ENCODE measurements around the gene ITGAL. TPM values are rescaled to one million over a fixed set of nuclear protein-coding genes. Genes with fewer than 3 reads are reported as not detected.
"Not testable (repeated sequence)": the region's sequence is repeated elsewhere in the genome, so short reads cannot be mapped to it uniquely, and the experiment has no call there.

The ITGAL gene
- total and polyA plus RNA-seq, 10 donors, result 26.6 to 212 (median 130) TPM

DNA sequence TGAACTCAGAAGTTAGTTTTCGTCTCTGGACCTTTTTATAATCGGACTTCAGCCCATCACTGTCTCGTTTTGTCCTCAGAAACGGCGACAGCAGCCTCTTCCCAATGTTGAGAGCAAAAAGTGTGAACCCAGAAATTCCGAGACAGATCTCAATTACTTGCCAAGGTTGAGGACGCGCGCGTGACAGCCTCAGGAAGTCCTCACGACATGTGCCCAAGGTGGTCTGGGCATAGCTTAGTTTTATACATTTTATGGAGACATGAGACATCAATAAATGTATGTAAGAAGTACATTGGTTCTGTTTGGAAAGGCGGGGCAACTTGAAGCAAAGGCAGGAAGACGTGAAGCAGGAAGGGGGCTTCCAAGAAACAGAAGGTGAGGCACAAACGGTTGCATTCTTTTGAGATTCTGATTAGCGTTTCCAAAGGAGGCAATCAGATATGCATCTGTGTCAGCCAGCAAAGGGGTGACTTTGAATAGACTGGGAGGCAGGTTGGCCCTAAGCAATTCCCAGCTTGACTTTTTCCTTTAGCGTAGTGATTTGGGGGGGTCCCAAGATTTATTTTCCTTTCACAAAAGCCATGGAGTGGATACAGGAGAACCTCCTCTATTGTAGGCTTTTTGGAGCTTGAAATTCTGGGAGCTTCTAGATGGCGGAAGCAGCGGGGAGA lies 62.7 kb downstream of the ITGAL start:
- H3K4me1 ChIP-seq, result peaks cover 7 to 60% (median 32%) of the 10 kb centered on the region in 6 donors
- H3K9me3 ChIP-seq, result no peaks in the 10 kb centered on the region
- no peak for DNase-seq
- peak overlapping the region; percentile 62 to 85 (median 74) for H3K4me3 ChIP-seq
- peak overlapping the region; percentile 86 to 96 (median 96) for H3K27ac ChIP-seq
- peaks cover 0 to 29% (median 20%) of the 10 kb centered on the region in 6 donors for H3K36me3 ChIP-seq
- 2 to 3% (median 3%) methylated on average over 18 of the region's 18 CpGs for WGBS, 5 donors
- TF ChIP-seq POLR2AphosphoS5 (IDR thresholded peaks at IDR 0.05) (no peak), POLR2A (IDR thresholded peaks at IDR 0.05) (no peak)
- H3K27me3 ChIP-seq (replicated peaks in 1 of 7), result no peaks in the 10 kb centered on the region
- intact Hi-C loops (cut with DNase I; ENCODE audit: low total_unique reads), result no loop called here

DNA sequence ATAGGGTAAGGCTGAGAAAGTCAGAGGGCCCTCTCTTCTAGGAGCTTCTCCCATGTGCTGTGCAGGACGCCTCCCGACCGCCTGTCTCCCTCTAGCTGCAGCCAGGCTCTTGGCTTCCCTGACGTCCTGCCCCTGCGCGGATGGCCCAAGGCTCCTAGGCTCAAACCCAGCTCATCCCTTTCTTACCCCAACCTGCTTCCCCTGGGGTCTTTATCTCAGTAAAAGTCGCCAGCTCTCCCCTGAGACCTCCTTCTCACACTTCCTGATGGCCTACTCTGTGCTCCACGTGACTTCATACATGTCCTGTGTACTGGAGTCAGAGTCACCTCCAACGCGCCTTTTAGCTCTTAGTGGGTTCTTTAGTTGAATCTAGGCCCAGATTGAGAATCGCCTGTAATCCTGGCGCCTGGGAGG lies 63.2 kb downstream of the ITGAL start:
- WGBS, 5 donors, result 20 to 25% (median 22%) methylated on average over 12 of the region's 12 CpGs
- Histone ChIP-seq H3K4me1 (peaks cover 7 to 54% (median 32%) of the 10 kb centered on the region in 6 donors), H3K4me3 (peak overlapping the region; percentile 62 to 85 (median 74)), H3K27ac (peak overlapping the region; percentile 86 to 96 (median 96)), H3K27me3 (replicated peaks in 1 of 7) (no peaks in the 10 kb centered on the region), H3K9me3 (no peaks in the 10 kb centered on the region), H3K36me3 (peaks cover 0 to 24% (median 18%) of the 10 kb centered on the region in 6 donors)
- intact Hi-C loops (cut with DNase I; ENCODE audit: low total_unique reads), result no loop called here
- peak; percentile 52 to 69 (median 63) for TF ChIP-seq POLR2AphosphoS5 (IDR thresholded peaks at IDR 0.05)
- no peak for TF ChIP-seq POLR2A (IDR thresholded peaks at IDR 0.05)
- TF ChIP-seq, protein P1, sequence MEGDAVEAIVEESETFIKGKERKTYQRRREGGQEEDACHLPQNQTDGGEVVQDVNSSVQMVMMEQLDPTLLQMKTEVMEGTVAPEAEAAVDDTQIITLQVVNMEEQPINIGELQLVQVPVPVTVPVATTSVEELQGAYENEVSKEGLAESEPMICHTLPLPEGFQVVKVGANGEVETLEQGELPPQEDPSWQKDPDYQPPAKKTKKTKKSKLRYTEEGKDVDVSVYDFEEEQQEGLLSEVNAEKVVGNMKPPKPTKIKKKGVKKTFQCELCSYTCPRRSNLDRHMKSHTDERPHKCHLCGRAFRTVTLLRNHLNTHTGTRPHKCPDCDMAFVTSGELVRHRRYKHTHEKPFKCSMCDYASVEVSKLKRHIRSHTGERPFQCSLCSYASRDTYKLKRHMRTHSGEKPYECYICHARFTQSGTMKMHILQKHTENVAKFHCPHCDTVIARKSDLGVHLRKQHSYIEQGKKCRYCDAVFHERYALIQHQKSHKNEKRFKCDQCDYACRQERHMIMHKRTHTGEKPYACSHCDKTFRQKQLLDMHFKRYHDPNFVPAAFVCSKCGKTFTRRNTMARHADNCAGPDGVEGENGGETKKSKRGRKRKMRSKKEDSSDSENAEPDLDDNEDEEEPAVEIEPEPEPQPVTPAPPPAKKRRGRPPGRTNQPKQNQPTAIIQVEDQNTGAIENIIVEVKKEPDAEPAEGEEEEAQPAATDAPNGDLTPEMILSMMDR (IDR thresholded peaks at IDR 0.05 in 8 of 11, conservative IDR thresholded peaks at IDR 0.05 in 3 of 11), result peak; percentile 23 to 80 (median 67)
- peak; percentile 91 for DNase-seq

DNA sequence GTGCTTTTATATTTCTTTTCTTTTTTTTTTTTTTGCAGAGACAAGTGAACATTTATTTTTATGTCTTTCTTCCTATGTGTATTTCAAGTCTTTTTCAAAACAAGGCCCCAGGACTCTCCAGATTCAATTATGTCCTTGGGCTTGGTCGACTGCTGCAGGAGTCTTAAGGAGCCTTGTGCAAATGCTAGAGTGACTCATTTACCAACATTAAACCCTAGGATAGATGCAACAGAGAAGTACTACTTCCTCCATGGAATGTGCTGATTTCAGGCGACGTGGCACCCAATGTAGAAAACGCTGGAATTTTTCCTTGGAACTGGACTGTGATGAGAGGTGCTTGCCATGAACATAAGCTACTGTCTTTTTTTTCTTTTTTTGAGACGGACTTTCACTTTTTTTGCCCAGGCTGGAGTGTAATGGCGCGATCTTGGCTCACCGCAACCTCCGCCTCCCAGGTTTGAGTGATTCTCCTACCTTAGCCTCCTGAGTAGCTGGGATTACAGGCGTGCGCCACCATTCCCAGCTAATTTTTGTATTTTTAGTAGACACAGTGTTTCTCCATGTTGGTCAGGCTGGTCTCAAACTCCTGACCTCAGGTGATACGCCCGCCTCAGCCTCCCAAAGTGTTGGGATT lies 64.0 kb downstream of the ITGAL start:
- WGBS, 5 donors, result 87 to 95% (median 91%) methylated on average over 13 of the region's 13 CpGs
- H3K4me3 ChIP-seq, result not testable (repeated sequence)
- peak overlapping the region in 7 of 8 donors; percentile 93 to 96 (median 96) for H3K27ac ChIP-seq

DNA sequence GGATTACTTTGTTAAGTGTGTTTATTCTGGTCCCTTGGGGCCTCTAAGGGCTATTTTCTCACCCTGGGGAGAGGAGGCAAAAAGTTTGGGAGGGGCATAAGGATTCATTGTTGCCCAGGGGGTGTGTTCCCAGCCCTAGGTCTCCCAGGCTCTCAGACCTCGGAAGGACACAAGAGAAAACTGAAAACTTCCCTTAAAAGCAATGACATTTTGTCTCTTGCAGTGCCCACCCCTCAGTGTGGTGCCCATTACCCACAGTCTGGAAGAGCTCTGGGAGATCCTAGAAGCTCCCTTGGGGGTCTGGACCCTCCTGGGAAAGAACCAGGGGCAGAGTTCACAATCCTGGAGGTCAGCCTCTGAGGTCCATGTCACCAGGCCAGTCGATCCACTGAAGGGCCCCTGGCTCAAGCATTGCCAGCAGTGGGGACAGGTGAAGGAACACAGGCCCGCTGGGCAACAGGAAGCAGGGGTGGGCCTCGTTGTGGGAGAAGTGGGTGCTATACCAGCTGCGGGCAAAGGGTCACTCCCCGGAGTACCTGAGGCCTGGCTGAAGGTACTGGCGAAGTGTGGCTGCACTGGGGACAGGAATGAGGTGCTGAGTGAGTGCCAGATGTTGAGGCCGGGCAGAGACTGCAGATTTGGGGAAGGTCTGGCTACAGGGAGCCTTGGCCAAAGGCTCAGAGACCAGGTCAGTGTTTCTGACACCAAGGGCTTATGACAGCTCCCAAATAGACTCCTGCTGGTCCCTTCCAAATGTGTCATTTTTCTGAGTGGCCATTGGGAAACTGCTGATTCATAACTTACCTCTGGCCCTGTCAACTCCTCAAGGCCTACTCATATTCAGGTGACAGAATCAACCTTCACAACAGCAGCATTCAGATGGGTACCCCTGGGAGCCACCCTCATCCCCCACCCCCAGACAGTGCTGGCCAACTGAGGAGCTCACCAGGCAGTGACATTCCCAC lies 66.7 kb downstream of the ITGAL start:
- Histone ChIP-seq H3K27me3 (replicated peaks in 1 of 7) (no peaks in the 10 kb centered on the region), H3K36me3 (no peaks in the 10 kb centered on the region), H3K4me3 (no peak overlapping the region), H3K4me1 (peaks cover 0 to 21% (median 17%) of the 10 kb centered on the region in 6 donors), H3K9me3 (no peaks in the 10 kb centered on the region), H3K27ac (no peak overlapping the region)
- intact Hi-C loops (cut with DNase I; ENCODE audit: low total_unique reads), result no loop called here
- TF ChIP-seq POLR2A (IDR thresholded peaks at IDR 0.05) (no peak), POLR2AphosphoS5 (IDR thresholded peaks at IDR 0.05) (no peak)
- TF ChIP-seq, protein P1 (IDR thresholded peaks at IDR 0.05 in 8 of 11, conservative IDR thresholded peaks at IDR 0.05 in 3 of 11), result no peak
- 79 to 91% (median 87%) methylated on average over 8 of the region's 8 CpGs for WGBS, 5 donors
- no peak for DNase-seq

More for the DNA sequence above, 64.0 kb downstream of the ITGAL start:
- H3K9me3 ChIP-seq; DNase-seq; intact Hi-C loops (cut with DNase I; ENCODE audit: low total_unique reads); H3K27me3 ChIP-seq (replicated peaks in 1 of 7): not testable (repeated sequence)
- Histone ChIP-seq H3K36me3 (peaks cover 0 to 17% (median 13%) of the 10 kb centered on the region in 6 donors), H3K4me1 (peaks cover 7 to 47% (median 32%) of the 10 kb centered on the region in 6 donors)

DNA sequence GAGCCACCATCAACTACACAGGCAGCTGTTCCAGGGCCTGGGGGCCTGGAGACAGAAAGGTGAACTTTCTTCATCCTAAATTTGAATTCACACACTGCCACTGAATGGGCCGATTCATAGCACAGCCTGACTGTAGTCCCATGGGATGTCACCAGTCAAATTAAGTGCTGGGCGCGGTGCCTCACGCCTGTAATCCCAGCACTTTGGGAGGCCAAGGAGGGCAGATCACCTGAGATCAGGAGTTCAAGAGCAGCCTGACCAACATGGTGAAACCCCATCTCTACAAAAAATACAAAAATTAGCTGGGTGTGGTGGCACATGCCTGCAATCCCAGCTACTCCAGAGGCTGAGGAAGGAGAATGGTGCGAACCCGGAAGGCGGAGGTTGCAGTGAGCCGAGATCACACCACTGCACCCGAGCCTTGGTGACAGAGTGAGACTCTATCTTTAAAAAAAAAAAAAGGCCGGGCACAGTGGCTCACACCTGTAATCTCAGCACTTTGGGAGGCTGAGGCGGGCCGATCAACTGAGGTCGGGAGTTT lies 67.5 kb downstream of the ITGAL start:
- intact Hi-C loops (cut with DNase I; ENCODE audit: low total_unique reads); H3K27ac ChIP-seq; DNase-seq: not testable (repeated sequence)

DNA sequence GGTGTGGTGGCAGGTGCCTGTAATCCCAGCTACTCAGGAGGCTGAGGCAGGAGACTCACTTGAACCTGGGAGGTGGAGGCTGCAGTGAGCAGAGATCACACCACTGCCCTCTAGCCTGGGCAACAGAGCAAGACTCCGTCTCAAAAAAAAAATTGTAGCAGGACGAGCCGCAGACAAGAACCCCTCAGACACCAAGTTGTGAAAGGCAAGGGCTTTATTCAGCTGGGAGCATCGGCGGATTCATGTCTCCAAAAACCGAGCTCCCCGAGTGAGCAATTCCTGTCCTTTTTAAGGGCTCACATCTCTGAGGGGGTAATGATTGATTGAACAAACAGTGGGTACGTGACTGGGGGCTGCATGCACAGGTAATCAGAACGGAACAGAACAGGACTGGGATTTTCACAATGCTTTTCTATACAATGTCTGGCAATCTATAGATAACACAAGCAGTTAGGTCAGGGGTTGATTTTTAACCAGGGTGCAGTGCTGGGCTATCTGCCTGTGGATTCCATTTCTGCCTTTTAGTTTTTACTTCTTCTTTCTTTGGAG lies 68.4 kb downstream of the ITGAL start:
- H3K27me3 ChIP-seq (replicated peaks in 1 of 7); H3K9me3 ChIP-seq; intact Hi-C loops (cut with DNase I; ENCODE audit: low total_unique reads); DNase-seq; H3K4me3 ChIP-seq; H3K27ac ChIP-seq; H3K36me3 ChIP-seq: not testable (repeated sequence)
- H3K4me1 ChIP-seq, result peaks cover 0 to 16% (median 8%) of the 10 kb centered on the region in 6 donors
- WGBS, 5 donors, result 76 to 91% (median 85%) methylated on average over 9 of the region's 9 CpGs

More for the DNA sequence above, 67.5 kb downstream of the ITGAL start:
- H3K27me3 ChIP-seq (replicated peaks in 1 of 7); H3K4me3 ChIP-seq; H3K9me3 ChIP-seq; H3K36me3 ChIP-seq: not testable (repeated sequence)
- WGBS, 5 donors, result 85 to 96% (median 90%) methylated on average over 10 to 13 of the region's 13 CpGs
- peaks cover 0 to 21% (median 16%) of the 10 kb centered on the region in 6 donors for H3K4me1 ChIP-seq
